Endothelial cell of umbilical vein (primary cell): Measurements from ENCODE around the gene COL4A2. TPM values are rescaled to one million over a fixed set of nuclear protein-coding genes. Genes with fewer than 3 reads are reported as not detected.

ENCODE experiments used
- BruUV-seq: library from RNA; stranded (reverse); fragments of 400-500 nt; replicated peaks from 2 replicates; lab custom pipeline; 2021; lab: Mats Ljungman, UMichigan
- CTCF ChIA-PET: fragments of 300-600, 350-600 bp; sonication (Branson Sonifier 250); formaldehyde crosslinking; loops from one replicate; lab custom pipeline; 2021; ENCODE audit warnings: antibody characterized with exemption, inconsistent platforms; lab: Charles Lee
- POLR2A ChIA-PET: fragments of 300-600, 350-600 bp; sonication (Branson Sonifier 250); formaldehyde crosslinking; loops from one replicate; lab custom pipeline; 2021; ENCODE audit warnings: antibody characterized with exemption, inconsistent platforms; lab: Charles Lee
- DNase-seq: peaks from one replicate; pipeline ENCODE4 v3.0.0-alpha.2; 2011; ENCODE audit warnings: low read depth, low spot score
- FAIRE-seq: peaks from 2 replicates; lab custom pipeline; 2011; peaks lifted over from hg19 to GRCh38; lab: Jason Lieb, UNC
- H2AFZ ChIP-seq: 2 replicates; pipeline ENCODE4 v1.6.0; 2012; ENCODE audit warnings: low read depth, low read length, control low read depth, inconsistent platforms
- H3K27ac ChIP-seq: 2 replicates; pipeline ENCODE4 v1.5.1; 2011; ENCODE audit warnings: low read depth, mild to moderate bottlenecking, control low read depth, low read length, moderate library complexity; ENCODE audit not compliant: insufficient read depth
- H3K27me3 ChIP-seq, 2 experiments: 2 replicates each; pipeline versions ENCODE4 v1.6.0 to v1.6.1; 2011; ENCODE audit warnings: low read length in 2 of 2, mixed read lengths in 1 of 2; ENCODE audit not compliant: control insufficient read depth in 2 of 2, insufficient read depth in 2 of 2
- H3K36me3 ChIP-seq, 2 experiments: 2 replicates in 1 of 2; 3 replicates in 1 of 2; pipeline ENCODE4 v1.5.1; 2011; ENCODE audit warnings: low read length in 2 of 2, mild to moderate bottlenecking in 1 of 2, moderate library complexity in 1 of 2; ENCODE audit not compliant: control insufficient read depth in 2 of 2, insufficient read depth in 2 of 2; ENCODE audit errors: extremely low read depth in 1 of 2
- H3K4me1 ChIP-seq: 3 replicates; pipeline ENCODE4 v1.5.1; 2011; ENCODE audit warnings: mild to moderate bottlenecking, low read length; ENCODE audit not compliant: control insufficient read depth, insufficient read depth; ENCODE audit errors: extremely low read depth
- H3K4me2 ChIP-seq: 2 replicates; pipeline ENCODE4 v1.6.1; 2011; ENCODE audit warnings: low read length, control low read depth, mixed read lengths; ENCODE audit not compliant: insufficient read depth
- H3K4me3 ChIP-seq, 3 experiments: fragments of 200-600 bp in 1 of 3; sonication (generic), shearing (Covaris generic) in 1 of 3; replicated peaks in 1 of 3; 2 replicates each; pipeline ENCODE4 v1.5.1; 2011 to 2016; ENCODE audit warnings: control low read depth in 3 of 3, low read length in 3 of 3, mild to moderate bottlenecking in 2 of 3, inconsistent platforms in 1 of 3, low read depth in 1 of 3, moderate library complexity in 1 of 3; ENCODE audit not compliant: insufficient read depth in 1 of 3
- H3K79me2 ChIP-seq: 2 replicates; pipeline ENCODE4 v1.6.0; 2012; ENCODE audit warnings: low read length, inconsistent platforms; ENCODE audit not compliant: control insufficient read depth, insufficient read depth
- H3K9ac ChIP-seq: replicated peaks from 2 replicates; pipeline ENCODE3; 2011; ENCODE audit warnings: low read length, control low read depth; ENCODE audit not compliant: insufficient read depth; ENCODE audit errors: extremely low read depth
- H3K9me1 ChIP-seq: replicated peaks from 3 replicates; pipeline ENCODE4 v1.6.0; 2011; ENCODE audit warnings: mild to moderate bottlenecking, low read length; ENCODE audit not compliant: control insufficient read depth, insufficient read depth; ENCODE audit errors: extremely low read depth
- H3K9me3 ChIP-seq: replicated peaks from 2 replicates; pipeline ENCODE4 v1.5.1; 2012; ENCODE audit warnings: low read length, inconsistent platforms; ENCODE audit not compliant: control insufficient read depth, insufficient read depth
- H4K20me1 ChIP-seq: replicated peaks from 2 replicates; pipeline ENCODE3; 2011; ENCODE audit warnings: mild to moderate bottlenecking, low read length; ENCODE audit not compliant: control insufficient read depth, insufficient read depth; ENCODE audit errors: extremely low read depth
- CTCF ChIP-seq, 2 donors: IDR thresholded peaks; 1 replicate in 1 of 2; 2 replicates in 1 of 2; pipeline ENCODE4 v1.5.1; 2011; ENCODE audit warnings: low read length in 2 of 2, mild to moderate bottlenecking in 2 of 2, moderate library complexity in 2 of 2, control low read depth in 1 of 2, inconsistent platforms in 1 of 2, low read depth in 1 of 2; ENCODE audit not compliant: insufficient read depth in 1 of 2; ENCODE audit errors: extremely low read depth in 1 of 2
- EZH2 ChIP-seq: IDR thresholded peaks from 2 replicates; pipeline ENCODE4 v1.6.1; 2012; ENCODE audit warnings: borderline replicate concordance, low read depth, mild to moderate bottlenecking, moderate library complexity, low read length, inconsistent platforms; ENCODE audit not compliant: severe bottlenecking
- FOS ChIP-seq: IDR thresholded peaks from 2 replicates; pipeline ENCODE4 v1.6.1; 2011; ENCODE audit warnings: mild to moderate bottlenecking, low read length, moderate library complexity, borderline replicate concordance; ENCODE audit not compliant: insufficient read depth
- GATA2 ChIP-seq: IDR thresholded peaks from 2 replicates; pipeline ENCODE4 v1.7.0; 2011; ENCODE audit warnings: low read depth, mild to moderate bottlenecking, moderate library complexity, mixed read lengths, low read length; ENCODE audit not compliant: insufficient read length, insufficient read depth
- JUN ChIP-seq: IDR thresholded peaks from 2 replicates; pipeline ENCODE4 v1.6.1; 2011; ENCODE audit warnings: borderline replicate concordance, low read depth; ENCODE audit not compliant: insufficient read length, insufficient read depth
- MAX ChIP-seq: IDR thresholded peaks from 2 replicates; pipeline ENCODE4 v1.6.1; 2011; ENCODE audit not compliant: insufficient read depth, insufficient read length
- MYC ChIP-seq: IDR thresholded peaks from one replicate; pipeline ENCODE4 v1.6.1; 2011; ENCODE audit warnings: mild to moderate bottlenecking, low read depth, low read length
- POLR2A ChIP-seq: IDR thresholded peaks from 2 replicates; pipeline ENCODE4 v1.6.1; 2012; ENCODE audit warnings: low read depth, mild to moderate bottlenecking, control low read depth, low read length
- POLR2AphosphoS5 ChIP-seq: IDR thresholded peaks from 2 replicates; pipeline ENCODE4 v1.6.1; 2012; ENCODE audit warnings: low read depth, mild to moderate bottlenecking, control low read depth, low read length, moderate library complexity; ENCODE audit not compliant: insufficient read depth
- dilution Hi-C: fragments of 300-500 bp; cut with MboI; formaldehyde crosslinking; loops from one replicate; pipeline ENCODE4 v1.15.0; 2019; ENCODE audit warnings: low sequenced_read_pairs; ENCODE audit not compliant: extremely low pct_ligation_motif_present
- intact Hi-C: fragments of 100-400 bp; cut with micrococcal nuclease; formaldehyde crosslinking; loops from one replicate; pipeline ENCODE4 v1.10.0; 2022
- polyA plus RNA-seq, 4 experiments: library from polyadenylated mRNA; depleted of rRNA in 3 of 4; stranded (reverse) in 3 of 4; unstranded in 1 of 4; fragments of >200 nt; gene quantifications; 2 replicates each; pipeline versions ENCODE4 v1.2.1 to v1.2.3, GENCODE V29; 2011 to 2012; ENCODE audit warnings: missing spikeins in 1 of 4
- total RNA-seq: library from RNA; stranded (reverse); gene quantifications from 2 replicates; pipeline ENCODE4 v1.2.3, GENCODE V29; 2021

COL4A2 gene
- total and polyA plus RNA-seq, 2 donors (not counting 3 experiments of a cell fraction or from before 2014, with no cell fraction given): 792 to 940 TPM

GRCh38 chr13:110329258-110329657, 22.2 kb downstream of the COL4A2 start:
- Histone ChIP-seq H3K4me2 (no peak overlapping the region), H3K79me2 (peaks cover 54% of the 10 kb centered on the region), H3K9me1 (no peaks in the 10 kb centered on the region), H3K27me3 (no peaks in the 10 kb centered on the region), H3K9me3 (no peaks in the 10 kb centered on the region), H3K27ac (no peak overlapping the region), H2AFZ (no peak overlapping the region), H3K9ac (no peak overlapping the region), H4K20me1 (no peaks in the 10 kb centered on the region), H3K4me1 (peaks cover 11% of the 10 kb centered on the region), H3K4me3 (no peak overlapping the region), H3K36me3 (peaks cover 4 to 7% of the 10 kb centered on the region in 2 experiments)
- ChIA-PET CTCF (interaction anchor here (1.1 kb wide), 1 partner anchor 82 kb away, joined by 4 read pairs; no protein-coding TSS in a partner anchor), POLR2A (no interaction called here)
- intact Hi-C loops (no loop called here), dilution Hi-C loops (no loop called here)
- TF ChIP-seq CTCF (IDR thresholded peaks at IDR 0.05; ENCODE audit: extremely low read depth in 1 of 2, insufficient read depth in 1 of 2, low read depth in 1 of 2, low read length in 2 of 2) (no peak), FOS (no peak), POLR2A (no peak), MAX (no peak), POLR2AphosphoS5 (no peak), JUN (no peak), GATA2 (no peak), MYC (no peak), EZH2 (no peak)
- no peak for FAIRE-seq
- DNase-seq: no peak
- BruUV-seq: no TSS peak
